Astrocyte of the cerebellum (primary cell): ENCODE data around the gene PUS7.
A peak's percentile ranks its signal among the peaks of the same experiment; 100 is the strongest.
"Not testable (repeated sequence)": the region's sequence is repeated elsewhere in the genome, so short reads cannot be mapped to it uniquely, and the experiment has no call there.

Experiments
- DNase-seq: peaks from one replicate; pipeline ENCODE4 v3.0.0-alpha.2; 2011; ENCODE audit warnings: low read depth
- H3K4me3 ChIP-seq: 2 replicates; pipeline ENCODE4 v1.5.1; 2011; ENCODE audit warnings: mild to moderate bottlenecking, low read depth, low read length, moderate library complexity
- CTCF ChIP-seq: IDR thresholded peaks from 2 replicates; pipeline ENCODE4 v1.5.1; 2012; ENCODE audit warnings: low read length, low read depth, moderate library complexity, mild to moderate bottlenecking; ENCODE audit errors: missing control alignments
- in situ Hi-C: cut with HindIII; loops from 2 replicates; pipeline ENCODE4 v1.10.0; 2017; ENCODE audit warnings: low sequenced_read_pairs

Gene PUS7

GRCh38 chr7:105450177-105450861 is 71.8 kb downstream of the PUS7 start:
- in situ Hi-C loops: no loop called here
- TF ChIP-seq CTCF: no peak
- H3K4me3 ChIP-seq: no peak overlapping the region
- no peak for DNase-seq

GRCh38 chr7:105448181-105448580 is 73.9 kb downstream of the PUS7 start:
- H3K4me3 ChIP-seq: no peak overlapping the region
- no peak for DNase-seq
- TF ChIP-seq CTCF: no peak
- in situ Hi-C loops: no loop called here

GRCh38 chr7:105444342-105444987 is 77.6 kb downstream of the PUS7 start:
- no peak for DNase-seq
- in situ Hi-C loops: no loop called here
- TF ChIP-seq CTCF: no peak
- H3K4me3 ChIP-seq: no peak overlapping the region

GRCh38 chr7:105442214-105442613 is 79.9 kb downstream of the PUS7 start:
- in situ Hi-C loops, DNase-seq, H3K4me3 ChIP-seq: not testable (repeated sequence)

- peak; percentile 27 for DNase-seq
- H3K4me3 ChIP-seq: no peak overlapping the region
- in situ Hi-C loops: no loop called here
- no peak for TF ChIP-seq CTCF
These were observed 82.7 kb downstream of the PUS7 start for GRCh38 chr7:105439174-105439893.

- H3K4me3 ChIP-seq: no peak overlapping the region
- no peak for DNase-seq
- in situ Hi-C loops: no loop called here
- TF ChIP-seq CTCF: no peak
These were observed 83.3 kb downstream of the PUS7 start for GRCh38 chr7:105438847-105439173.

- DNase-seq: no peak
- no peak for TF ChIP-seq CTCF
- no peak overlapping the region for H3K4me3 ChIP-seq
- in situ Hi-C loops: no loop called here
These were observed 83.8 kb downstream of the PUS7 start for GRCh38 chr7:105438254-105438653.

- DNase-seq, in situ Hi-C loops, H3K4me3 ChIP-seq: not testable (repeated sequence)
These were observed 84.7 kb downstream of the PUS7 start for GRCh38 chr7:105437356-105437755.
